ENCODE results near the gene KIAA0040.

DNA sequence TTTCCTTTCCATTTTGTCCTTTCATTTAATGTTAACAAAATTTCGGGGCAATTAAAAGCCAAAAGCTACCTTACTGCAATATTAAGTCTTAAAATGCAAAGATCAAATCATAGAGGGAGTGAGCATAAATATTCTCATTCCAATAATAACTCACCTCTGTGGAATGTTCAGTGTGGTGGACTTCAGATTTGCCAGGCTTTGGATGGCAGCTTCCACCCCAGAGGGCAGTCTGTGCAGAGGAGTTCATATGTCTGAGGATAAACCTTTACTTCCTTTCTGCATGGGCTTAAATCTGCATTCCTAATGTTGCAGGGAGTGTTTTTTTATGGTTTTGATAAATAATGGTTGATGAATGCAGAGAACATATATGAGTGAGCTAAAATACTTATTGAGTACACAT is 16.3 kb downstream of the KIAA0040 start:
- TF ChIP-seq POLR2A (IDR thresholded peaks at IDR 0.05; ENCODE audit: low read depth, low read length) (no peak), EP300 (IDR thresholded peaks at IDR 0.05; ENCODE audit: borderline replicate concordance in 1 of 2, control insufficient read depth in 1 of 2, low read depth in 2 of 2, low read length in 2 of 2) (no peak), CHD4 (IDR thresholded peaks at IDR 0.05) (no peak), BMI1 (IDR thresholded peaks at IDR 0.05; ENCODE audit: borderline replicate concordance) (no peak), RAD21 (IDR thresholded peaks at IDR 0.05; ENCODE audit: insufficient read depth, low read depth, low read length) (no peak), TCF7 (IDR thresholded peaks at IDR 0.05; ENCODE audit: borderline replicate concordance) (no peak), CREB1 (IDR thresholded peaks at IDR 0.05; ENCODE audit: low read depth) (no peak), GABPA (IDR thresholded peaks at IDR 0.05; ENCODE audit: low read depth) (no peak), EZH2 (IDR thresholded peaks at IDR 0.05; ENCODE audit: borderline replicate concordance, control insufficient read depth, low read depth, low read length) (no peak), POLR2AphosphoS5 (IDR thresholded peaks at IDR 0.05; ENCODE audit: low read length) (no peak)
- TF ChIP-seq, protein P1, sequence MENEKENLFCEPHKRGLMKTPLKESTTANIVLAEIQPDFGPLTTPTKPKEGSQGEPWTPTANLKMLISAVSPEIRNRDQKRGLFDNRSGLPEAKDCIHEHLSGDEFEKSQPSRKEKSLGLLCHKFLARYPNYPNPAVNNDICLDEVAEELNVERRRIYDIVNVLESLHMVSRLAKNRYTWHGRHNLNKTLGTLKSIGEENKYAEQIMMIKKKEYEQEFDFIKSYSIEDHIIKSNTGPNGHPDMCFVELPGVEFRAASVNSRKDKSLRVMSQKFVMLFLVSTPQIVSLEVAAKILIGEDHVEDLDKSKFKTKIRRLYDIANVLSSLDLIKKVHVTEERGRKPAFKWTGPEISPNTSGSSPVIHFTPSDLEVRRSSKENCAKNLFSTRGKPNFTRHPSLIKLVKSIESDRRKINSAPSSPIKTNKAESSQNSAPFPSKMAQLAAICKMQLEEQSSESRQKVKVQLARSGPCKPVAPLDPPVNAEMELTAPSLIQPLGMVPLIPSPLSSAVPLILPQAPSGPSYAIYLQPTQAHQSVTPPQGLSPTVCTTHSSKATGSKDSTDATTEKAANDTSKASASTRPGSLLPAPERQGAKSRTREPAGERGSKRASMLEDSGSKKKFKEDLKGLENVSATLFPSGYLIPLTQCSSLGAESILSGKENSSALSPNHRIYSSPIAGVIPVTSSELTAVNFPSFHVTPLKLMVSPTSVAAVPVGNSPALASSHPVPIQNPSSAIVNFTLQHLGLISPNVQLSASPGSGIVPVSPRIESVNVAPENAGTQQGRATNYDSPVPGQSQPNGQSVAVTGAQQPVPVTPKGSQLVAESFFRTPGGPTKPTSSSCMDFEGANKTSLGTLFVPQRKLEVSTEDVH (IDR thresholded peaks at IDR 0.05; ENCODE audit: low read depth, partially characterized antibody) = no peak
- TF ChIP-seq, protein P2, sequence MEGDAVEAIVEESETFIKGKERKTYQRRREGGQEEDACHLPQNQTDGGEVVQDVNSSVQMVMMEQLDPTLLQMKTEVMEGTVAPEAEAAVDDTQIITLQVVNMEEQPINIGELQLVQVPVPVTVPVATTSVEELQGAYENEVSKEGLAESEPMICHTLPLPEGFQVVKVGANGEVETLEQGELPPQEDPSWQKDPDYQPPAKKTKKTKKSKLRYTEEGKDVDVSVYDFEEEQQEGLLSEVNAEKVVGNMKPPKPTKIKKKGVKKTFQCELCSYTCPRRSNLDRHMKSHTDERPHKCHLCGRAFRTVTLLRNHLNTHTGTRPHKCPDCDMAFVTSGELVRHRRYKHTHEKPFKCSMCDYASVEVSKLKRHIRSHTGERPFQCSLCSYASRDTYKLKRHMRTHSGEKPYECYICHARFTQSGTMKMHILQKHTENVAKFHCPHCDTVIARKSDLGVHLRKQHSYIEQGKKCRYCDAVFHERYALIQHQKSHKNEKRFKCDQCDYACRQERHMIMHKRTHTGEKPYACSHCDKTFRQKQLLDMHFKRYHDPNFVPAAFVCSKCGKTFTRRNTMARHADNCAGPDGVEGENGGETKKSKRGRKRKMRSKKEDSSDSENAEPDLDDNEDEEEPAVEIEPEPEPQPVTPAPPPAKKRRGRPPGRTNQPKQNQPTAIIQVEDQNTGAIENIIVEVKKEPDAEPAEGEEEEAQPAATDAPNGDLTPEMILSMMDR (IDR thresholded peaks at IDR 0.05 in 2 of 3, conservative IDR thresholded peaks at IDR 0.05 in 1 of 3; ENCODE audit: control insufficient read depth in 2 of 3, extremely low read depth in 1 of 3, insufficient read depth in 1 of 3, low read depth in 3 of 3, low read length in 3 of 3) = no peak
